Liver (tissue), 9 donors: ENCODE measurements around the gene ENOSF1. TPM values are rescaled to one million over a fixed set of nuclear protein-coding genes. Genes with fewer than 3 reads are reported as not detected.

Source experiments
- DNase-seq: peaks from one replicate; pipeline ENCODE4 v3.0.0-alpha.2; 2017; ENCODE audit warnings: low spot score
- H3K27ac ChIP-seq, 2 donors: one replicate each; pipeline ENCODE4 v1.7.0; 2013; ENCODE audit warnings: inconsistent platforms in 2 of 2, low read length in 2 of 2, control low read depth in 1 of 2, low read depth in 1 of 2, mild to moderate bottlenecking in 1 of 2
- H3K27me3 ChIP-seq, 4 donors: one replicate each; pipeline versions ENCODE4 v1.6.1 to v1.7.0; 2013; ENCODE audit warnings: low read length in 3 of 4, inconsistent platforms in 1 of 4, mild to moderate bottlenecking in 1 of 4, moderate library complexity in 1 of 4; ENCODE audit not compliant: control insufficient read depth in 4 of 4, insufficient read depth in 4 of 4
- H3K36me3 ChIP-seq, 4 donors: one replicate each; pipeline versions ENCODE4 v1.6.1 to v1.7.0; 2013; ENCODE audit warnings: low read length in 3 of 4, mild to moderate bottlenecking in 3 of 4, low read depth in 1 of 4, moderate library complexity in 1 of 4; ENCODE audit not compliant: control insufficient read depth in 4 of 4, insufficient read depth in 3 of 4
- H3K4me1 ChIP-seq, 4 donors: one replicate each; pipeline versions ENCODE4 v1.6.1 to v1.7.0; 2013; ENCODE audit warnings: low read length in 3 of 4, mild to moderate bottlenecking in 3 of 4, moderate library complexity in 1 of 4; ENCODE audit not compliant: control insufficient read depth in 4 of 4, insufficient read depth in 4 of 4
- H3K4me3 ChIP-seq, 3 donors: one replicate each; pipeline versions ENCODE4 v1.6.1 to v1.7.0; 2013; ENCODE audit warnings: low read length in 3 of 3, control low read depth in 1 of 3, low read depth in 1 of 3, mild to moderate bottlenecking in 1 of 3
- H3K9ac ChIP-seq, 2 donors: one replicate each; pipeline ENCODE4 v1.7.0; 2013; ENCODE audit warnings: low read length in 2 of 2, mild to moderate bottlenecking in 2 of 2, moderate library complexity in 2 of 2, control low read depth in 1 of 2, low read depth in 1 of 2
- H3K9me3 ChIP-seq, 4 donors: one replicate each; pipeline versions ENCODE4 v1.6.1 to v1.7.0; 2013; ENCODE audit warnings: low read length in 3 of 4; ENCODE audit not compliant: control insufficient read depth in 4 of 4
- EGR1 ChIP-seq, 2 donors: IDR thresholded peaks; 2 replicates each; pipeline ENCODE4 v1.6.1; 2016 to 2018; ENCODE audit warnings: antibody characterized with exemption in 2 of 2, low read depth in 2 of 2
- FOXA2 ChIP-seq: IDR thresholded peaks from 2 replicates; pipeline ENCODE4 v1.6.1; 2016; ENCODE audit warnings: antibody characterized with exemption
- GABPA ChIP-seq, 2 donors: IDR thresholded peaks in 1 of 2; conservative IDR thresholded peaks in 1 of 2; 2 replicates each; pipeline ENCODE4 v1.6.1; 2016; ENCODE audit warnings: antibody characterized with exemption in 2 of 2, mild to moderate bottlenecking in 1 of 2, moderate library complexity in 1 of 2
- HNF4A ChIP-seq, 2 donors: conservative IDR thresholded peaks; 2 replicates each; pipeline ENCODE4 v1.6.1; 2016; ENCODE audit warnings: antibody characterized with exemption in 2 of 2, mild to moderate bottlenecking in 2 of 2
- NR2F2 ChIP-seq: IDR thresholded peaks from 2 replicates; pipeline ENCODE4 v1.6.1; 2016; ENCODE audit warnings: antibody characterized with exemption
- RAD21 ChIP-seq, 2 donors: IDR thresholded peaks; 2 replicates each; pipeline ENCODE4 v1.6.1; 2016; ENCODE audit warnings: antibody characterized with exemption in 2 of 2, mild to moderate bottlenecking in 2 of 2
- RXRA ChIP-seq, 2 donors: IDR thresholded peaks; 2 replicates each; pipeline ENCODE4 v1.6.1; 2017 to 2018; ENCODE audit warnings: antibody characterized with exemption in 2 of 2, mild to moderate bottlenecking in 1 of 2
- SP1 ChIP-seq: IDR thresholded peaks from 2 replicates; pipeline ENCODE4 v1.6.1; 2018; ENCODE audit warnings: antibody characterized with exemption, mild to moderate bottlenecking
- TAF1 ChIP-seq: conservative IDR thresholded peaks from 2 replicates; pipeline ENCODE4 v1.6.1; 2016; ENCODE audit warnings: antibody characterized with exemption, mild to moderate bottlenecking
- YY1 ChIP-seq: IDR thresholded peaks from 2 replicates; pipeline ENCODE4 v1.6.1; 2016; ENCODE audit warnings: antibody characterized with exemption, mild to moderate bottlenecking
- WGBS: extraction: QIAGEN DNeasy Blood & Tissue Kit; methylation state at CpG from one replicate; pipeline ENCODE4 v1.1.7; 2013; 5-methylcytosine and 5-hydroxymethylcytosine counted together
- polyA plus RNA-seq, 2 donors: library from polyadenylated mRNA; stranded (reverse) in 1 of 2; unstranded in 1 of 2; fragments of 200-250 nt in 1 of 2; fragments of >200 nt in 1 of 2; fragmentation: Nextera tagmentation in 1 of 2; extraction: Ambion mirVana in 1 of 2; gene quantifications; one replicate each; pipeline versions ENCODE4 v1.2.1 to v1.2.3, GENCODE V29; 2013 to 2015
- total RNA-seq, 2 donors: library from RNA; depleted of rRNA; stranded (reverse); fragments of >200 nt; gene quantifications; one replicate each; pipeline ENCODE4 v1.2.3, GENCODE V29; 2014
- TF ChIP-seq, protein P1 (sequence below): fragments of 150-350 bp; IDR thresholded peaks from 2 replicates; pipeline ENCODE4 v1.5.1; 2017; ENCODE audit warnings: improper control_type of control experiment, low read depth, low read length; ENCODE audit not compliant: missing input control
- TF ChIP-seq, protein P2 (sequence below): IDR thresholded peaks from 2 replicates; pipeline ENCODE4 v1.6.1; 2016; ENCODE audit warnings: antibody characterized with exemption, mild to moderate bottlenecking
- TF ChIP-seq, protein P3 (sequence below): IDR thresholded peaks from 2 replicates; pipeline ENCODE4 v1.6.1; 2016; ENCODE audit warnings: antibody characterized with exemption
- TF ChIP-seq, protein P4 (sequence below): IDR thresholded peaks from 2 replicates; pipeline ENCODE4 v1.6.1; 2016; ENCODE audit warnings: antibody characterized with exemption
- donor health status: healthy.
- donor health status: healthy.
- donor health status: healthy.
- donor health status: healthy.
- donor health status: healthy.

The ENOSF1 gene
- total and polyA plus RNA-seq, 4 donors, result 34.0 to 96.1 (median 53.6) TPM

DNA sequence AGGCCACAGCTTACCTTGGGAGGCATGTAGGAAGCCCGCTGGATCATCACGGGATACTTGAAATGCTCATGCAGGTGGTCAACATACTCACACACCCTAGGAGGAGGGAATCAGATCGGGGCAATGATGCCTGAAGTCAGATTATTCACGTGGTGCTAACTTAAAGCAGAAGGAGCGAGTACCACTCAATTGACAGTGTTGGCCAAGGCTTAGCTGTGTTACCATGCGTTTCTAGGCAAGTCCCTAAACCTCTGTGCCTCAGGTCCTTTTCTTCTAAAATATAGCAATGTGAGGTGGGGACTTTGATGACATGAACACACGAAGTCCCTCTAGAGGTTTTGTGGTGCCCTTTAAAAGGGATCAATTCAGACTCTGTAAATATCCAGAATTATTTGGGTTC is 37.1 kb downstream of the ENOSF1 start (continued):
- TF ChIP-seq, protein P1, sequence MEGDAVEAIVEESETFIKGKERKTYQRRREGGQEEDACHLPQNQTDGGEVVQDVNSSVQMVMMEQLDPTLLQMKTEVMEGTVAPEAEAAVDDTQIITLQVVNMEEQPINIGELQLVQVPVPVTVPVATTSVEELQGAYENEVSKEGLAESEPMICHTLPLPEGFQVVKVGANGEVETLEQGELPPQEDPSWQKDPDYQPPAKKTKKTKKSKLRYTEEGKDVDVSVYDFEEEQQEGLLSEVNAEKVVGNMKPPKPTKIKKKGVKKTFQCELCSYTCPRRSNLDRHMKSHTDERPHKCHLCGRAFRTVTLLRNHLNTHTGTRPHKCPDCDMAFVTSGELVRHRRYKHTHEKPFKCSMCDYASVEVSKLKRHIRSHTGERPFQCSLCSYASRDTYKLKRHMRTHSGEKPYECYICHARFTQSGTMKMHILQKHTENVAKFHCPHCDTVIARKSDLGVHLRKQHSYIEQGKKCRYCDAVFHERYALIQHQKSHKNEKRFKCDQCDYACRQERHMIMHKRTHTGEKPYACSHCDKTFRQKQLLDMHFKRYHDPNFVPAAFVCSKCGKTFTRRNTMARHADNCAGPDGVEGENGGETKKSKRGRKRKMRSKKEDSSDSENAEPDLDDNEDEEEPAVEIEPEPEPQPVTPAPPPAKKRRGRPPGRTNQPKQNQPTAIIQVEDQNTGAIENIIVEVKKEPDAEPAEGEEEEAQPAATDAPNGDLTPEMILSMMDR, result no peak

DNA sequence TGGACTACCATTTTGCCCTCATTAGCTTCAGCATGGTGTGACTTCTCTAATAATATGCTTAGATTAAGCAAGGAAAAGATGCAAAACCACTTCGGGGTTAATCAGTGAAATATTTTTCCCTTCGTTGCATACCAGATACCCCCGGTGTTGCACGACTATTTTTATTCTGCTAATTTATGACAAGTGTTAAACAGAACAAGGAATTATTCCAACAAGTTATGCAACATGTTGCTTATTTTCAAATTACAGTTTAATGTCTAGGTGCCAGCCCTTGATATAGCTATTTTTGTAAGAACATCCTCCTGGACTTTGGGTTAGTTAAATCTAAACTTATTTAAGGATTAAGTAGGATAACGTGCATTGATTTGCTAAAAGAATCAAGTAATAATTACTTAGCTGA is 38.7 kb downstream of the ENOSF1 start:
- WGBS, result 77% methylated on average over 5 of the region's 5 CpGs
- H3K27ac ChIP-seq, result no peak overlapping the region
- H3K4me3 ChIP-seq, result no peak overlapping the region

DNA sequence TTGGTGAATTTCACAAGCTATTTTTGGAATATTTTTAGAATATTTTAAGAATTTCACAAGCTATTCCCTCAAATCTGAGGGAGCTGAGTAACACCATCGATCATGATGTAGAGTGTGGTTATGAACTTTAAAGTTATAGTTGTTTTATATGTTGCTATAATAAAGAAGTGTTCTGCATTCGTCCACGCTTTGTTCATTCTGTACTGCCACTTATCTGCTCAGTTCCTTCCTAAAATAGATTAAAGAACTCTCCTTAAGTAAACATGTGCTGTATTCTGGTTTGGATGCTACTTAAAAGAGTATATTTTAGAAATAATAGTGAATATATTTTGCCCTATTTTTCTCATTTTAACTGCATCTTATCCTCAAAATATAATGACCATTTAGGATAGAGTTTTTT is 39.1 kb downstream of the ENOSF1 start:
- Histone ChIP-seq H3K4me3 (no peak overlapping the region), H3K27me3 (no peaks in the 10 kb centered on the region), H3K9me3 (no peaks in the 10 kb centered on the region), H3K9ac (no peak overlapping the region), H3K4me1 (peaks cover 0 to 5% (median 0%) of the 10 kb centered on the region in 4 donors), H3K36me3 (peaks cover 20 to 75% (median 46%) of the 10 kb centered on the region in 4 donors), H3K27ac (no peak overlapping the region)
- DNase-seq, result no peak
- 78% methylated on average over 3 of the region's 3 CpGs for WGBS
- TF ChIP-seq, protein P2, sequence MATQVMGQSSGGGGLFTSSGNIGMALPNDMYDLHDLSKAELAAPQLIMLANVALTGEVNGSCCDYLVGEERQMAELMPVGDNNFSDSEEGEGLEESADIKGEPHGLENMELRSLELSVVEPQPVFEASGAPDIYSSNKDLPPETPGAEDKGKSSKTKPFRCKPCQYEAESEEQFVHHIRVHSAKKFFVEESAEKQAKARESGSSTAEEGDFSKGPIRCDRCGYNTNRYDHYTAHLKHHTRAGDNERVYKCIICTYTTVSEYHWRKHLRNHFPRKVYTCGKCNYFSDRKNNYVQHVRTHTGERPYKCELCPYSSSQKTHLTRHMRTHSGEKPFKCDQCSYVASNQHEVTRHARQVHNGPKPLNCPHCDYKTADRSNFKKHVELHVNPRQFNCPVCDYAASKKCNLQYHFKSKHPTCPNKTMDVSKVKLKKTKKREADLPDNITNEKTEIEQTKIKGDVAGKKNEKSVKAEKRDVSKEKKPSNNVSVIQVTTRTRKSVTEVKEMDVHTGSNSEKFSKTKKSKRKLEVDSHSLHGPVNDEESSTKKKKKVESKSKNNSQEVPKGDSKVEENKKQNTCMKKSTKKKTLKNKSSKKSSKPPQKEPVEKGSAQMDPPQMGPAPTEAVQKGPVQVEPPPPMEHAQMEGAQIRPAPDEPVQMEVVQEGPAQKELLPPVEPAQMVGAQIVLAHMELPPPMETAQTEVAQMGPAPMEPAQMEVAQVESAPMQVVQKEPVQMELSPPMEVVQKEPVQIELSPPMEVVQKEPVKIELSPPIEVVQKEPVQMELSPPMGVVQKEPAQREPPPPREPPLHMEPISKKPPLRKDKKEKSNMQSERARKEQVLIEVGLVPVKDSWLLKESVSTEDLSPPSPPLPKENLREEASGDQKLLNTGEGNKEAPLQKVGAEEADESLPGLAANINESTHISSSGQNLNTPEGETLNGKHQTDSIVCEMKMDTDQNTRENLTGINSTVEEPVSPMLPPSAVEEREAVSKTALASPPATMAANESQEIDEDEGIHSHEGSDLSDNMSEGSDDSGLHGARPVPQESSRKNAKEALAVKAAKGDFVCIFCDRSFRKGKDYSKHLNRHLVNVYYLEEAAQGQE, result no peak
- no peak for TF ChIP-seq SP1

More for the DNA sequence above, 38.7 kb downstream of the ENOSF1 start:
- Histone ChIP-seq H3K27me3 (no peaks in the 10 kb centered on the region), H3K9ac (no peak overlapping the region), H3K36me3 (peaks cover 20 to 78% (median 50%) of the 10 kb centered on the region in 4 donors), H3K4me1 (peaks cover 0 to under 1% (median 0%) of the 10 kb centered on the region in 4 donors), H3K9me3 (no peaks in the 10 kb centered on the region)
- TF ChIP-seq SP1 (no peak), TAF1 (no peak), RAD21 (IDR thresholded peaks at IDR 0.05) (no peak), NR2F2 (no peak), GABPA (IDR thresholded peaks at IDR 0.05 in 1 of 2, conservative IDR thresholded peaks at IDR 0.05 in 1 of 2) (no peak), HNF4A (conservative IDR thresholded peaks at IDR 0.05) (no peak), RXRA (IDR thresholded peaks at IDR 0.05) (no peak), YY1 (no peak), FOXA2 (no peak), EGR1 (IDR thresholded peaks at IDR 0.05; ENCODE audit: low read depth in 2 of 2) (no peak)
- TF ChIP-seq, protein P3, sequence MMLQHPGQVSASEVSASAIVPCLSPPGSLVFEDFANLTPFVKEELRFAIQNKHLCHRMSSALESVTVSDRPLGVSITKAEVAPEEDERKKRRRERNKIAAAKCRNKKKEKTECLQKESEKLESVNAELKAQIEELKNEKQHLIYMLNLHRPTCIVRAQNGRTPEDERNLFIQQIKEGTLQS, result no peak
- TF ChIP-seq, protein P1, result no peak
- TF ChIP-seq, protein P4, sequence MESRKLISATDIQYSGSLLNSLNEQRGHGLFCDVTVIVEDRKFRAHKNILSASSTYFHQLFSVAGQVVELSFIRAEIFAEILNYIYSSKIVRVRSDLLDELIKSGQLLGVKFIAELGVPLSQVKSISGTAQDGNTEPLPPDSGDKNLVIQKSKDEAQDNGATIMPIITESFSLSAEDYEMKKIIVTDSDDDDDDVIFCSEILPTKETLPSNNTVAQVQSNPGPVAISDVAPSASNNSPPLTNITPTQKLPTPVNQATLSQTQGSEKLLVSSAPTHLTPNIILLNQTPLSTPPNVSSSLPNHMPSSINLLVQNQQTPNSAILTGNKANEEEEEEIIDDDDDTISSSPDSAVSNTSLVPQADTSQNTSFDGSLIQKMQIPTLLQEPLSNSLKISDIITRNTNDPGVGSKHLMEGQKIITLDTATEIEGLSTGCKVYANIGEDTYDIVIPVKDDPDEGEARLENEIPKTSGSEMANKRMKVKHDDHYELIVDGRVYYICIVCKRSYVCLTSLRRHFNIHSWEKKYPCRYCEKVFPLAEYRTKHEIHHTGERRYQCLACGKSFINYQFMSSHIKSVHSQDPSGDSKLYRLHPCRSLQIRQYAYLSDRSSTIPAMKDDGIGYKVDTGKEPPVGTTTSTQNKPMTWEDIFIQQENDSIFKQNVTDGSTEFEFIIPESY, result no peak
- no peak for DNase-seq
